ENCODE results near the gene RAB11FIP4. TPM values are rescaled to one million over a fixed set of nuclear protein-coding genes. Genes with fewer than 3 reads are reported as not detected.
"Not testable (repeated sequence)": the region's sequence is repeated elsewhere in the genome, so short reads cannot be mapped to it uniquely, and the experiment has no call there.

RAB11FIP4 gene
- total RNA-seq, 1 experiment from 2014 or later, result 6.7 TPM

GRCh38 chr17:31383488-31383887, 8.0 kb upstream of the RAB11FIP4 start:
- in situ Hi-C loops (cut with HindIII; ENCODE audit: low pct_unique_long_range_greater_than_20kb, low sequenced_read_pairs); DNase-seq (ENCODE audit: low read depth): not testable (repeated sequence)

- DNase-seq (ENCODE audit: low read depth), result no peak
- in situ Hi-C loops (cut with HindIII; ENCODE audit: low pct_unique_long_range_greater_than_20kb, low sequenced_read_pairs), result no loop called here
These were observed 5.8 kb upstream of the RAB11FIP4 start for GRCh38 chr17:31385428-31386285.

- in situ Hi-C loops (cut with HindIII; ENCODE audit: low pct_unique_long_range_greater_than_20kb, low sequenced_read_pairs), result no loop called here
- DNase-seq (ENCODE audit: low read depth), result no peak
These were observed 4.9 kb upstream of the RAB11FIP4 start for GRCh38 chr17:31386542-31387075.

GRCh38 chr17:31387438-31387837, 4.0 kb upstream of the RAB11FIP4 start:
- in situ Hi-C loops (cut with HindIII; ENCODE audit: low pct_unique_long_range_greater_than_20kb, low sequenced_read_pairs), result no loop called here
- DNase-seq (ENCODE audit: low read depth), result no peak

- in situ Hi-C loops (cut with HindIII; ENCODE audit: low pct_unique_long_range_greater_than_20kb, low sequenced_read_pairs), result no loop called here
- DNase-seq (ENCODE audit: low read depth), result no peak
These were observed 3.1 kb upstream of the RAB11FIP4 start for GRCh38 chr17:31388351-31388750.

- DNase-seq (ENCODE audit: low read depth), result no peak
- in situ Hi-C loops (cut with HindIII; ENCODE audit: low pct_unique_long_range_greater_than_20kb, low sequenced_read_pairs), result no loop called here
These were observed 2.5 kb upstream of the RAB11FIP4 start for GRCh38 chr17:31388770-31389656.

- in situ Hi-C loops (cut with HindIII; ENCODE audit: low pct_unique_long_range_greater_than_20kb, low sequenced_read_pairs), result no loop called here
- no peak for DNase-seq (ENCODE audit: low read depth)
These were observed 1.7 kb upstream of the RAB11FIP4 start for GRCh38 chr17:31389657-31390381.

- in situ Hi-C loops (cut with HindIII; ENCODE audit: low pct_unique_long_range_greater_than_20kb, low sequenced_read_pairs), result no loop called here
- DNase-seq (ENCODE audit: low read depth), result no peak
These were observed 1.1 kb upstream of the RAB11FIP4 start for GRCh38 chr17:31390426-31390747.

- DNase-seq (ENCODE audit: low read depth), result no peak
- in situ Hi-C loops (cut with HindIII; ENCODE audit: low pct_unique_long_range_greater_than_20kb, low sequenced_read_pairs), result no loop called here
These were observed 553 bp upstream of the RAB11FIP4 start for GRCh38 chr17:31390748-31391495.

GRCh38 chr17:31392002-31392855, 754 bp downstream of the RAB11FIP4 start:
- DNase-seq (ENCODE audit: low read depth), result no peak
- in situ Hi-C loops (cut with HindIII; ENCODE audit: low pct_unique_long_range_greater_than_20kb, low sequenced_read_pairs), result no loop called here

- in situ Hi-C loops (cut with HindIII; ENCODE audit: low pct_unique_long_range_greater_than_20kb, low sequenced_read_pairs), result no loop called here
- no peak for DNase-seq (ENCODE audit: low read depth)
These were observed 1.6 kb downstream of the RAB11FIP4 start for GRCh38 chr17:31392856-31393748.

GRCh38 chr17:31393749-31394146, 2.3 kb downstream of the RAB11FIP4 start:
- in situ Hi-C loops (cut with HindIII; ENCODE audit: low pct_unique_long_range_greater_than_20kb, low sequenced_read_pairs), result no loop called here
- no peak for DNase-seq (ENCODE audit: low read depth)

GRCh38 chr17:31394544-31394943, 3.1 kb downstream of the RAB11FIP4 start:
- peak; percentile 49 for DNase-seq (ENCODE audit: low read depth)
- in situ Hi-C loops (cut with HindIII; ENCODE audit: low pct_unique_long_range_greater_than_20kb, low sequenced_read_pairs), result no loop called here

- DNase-seq (ENCODE audit: low read depth), result no peak
- in situ Hi-C loops (cut with HindIII; ENCODE audit: low pct_unique_long_range_greater_than_20kb, low sequenced_read_pairs), result no loop called here
These were observed 5.9 kb downstream of the RAB11FIP4 start for GRCh38 chr17:31397256-31397939.

GRCh38 chr17:31398381-31399311, 7.2 kb downstream of the RAB11FIP4 start:
- DNase-seq (ENCODE audit: low read depth), result no peak
- in situ Hi-C loops (cut with HindIII; ENCODE audit: low pct_unique_long_range_greater_than_20kb, low sequenced_read_pairs), result no loop called here
